AG09319 (cell line): Measurements from ENCODE around the gene FNDC3B.

ENCODE experiments used
- DNase-seq: peaks from one replicate; pipeline ENCODE4 v3.0.0-alpha.2; 2010; ENCODE audit warnings: low read depth; ENCODE audit errors: extremely low read depth
- TF ChIP-seq, protein P1 (sequence below): IDR thresholded peaks from 2 replicates; pipeline ENCODE4 v1.5.1; 2011; ENCODE audit warnings: low read depth, mild to moderate bottlenecking, inconsistent platforms, low read length, moderate library complexity

The FNDC3B gene

DNA sequence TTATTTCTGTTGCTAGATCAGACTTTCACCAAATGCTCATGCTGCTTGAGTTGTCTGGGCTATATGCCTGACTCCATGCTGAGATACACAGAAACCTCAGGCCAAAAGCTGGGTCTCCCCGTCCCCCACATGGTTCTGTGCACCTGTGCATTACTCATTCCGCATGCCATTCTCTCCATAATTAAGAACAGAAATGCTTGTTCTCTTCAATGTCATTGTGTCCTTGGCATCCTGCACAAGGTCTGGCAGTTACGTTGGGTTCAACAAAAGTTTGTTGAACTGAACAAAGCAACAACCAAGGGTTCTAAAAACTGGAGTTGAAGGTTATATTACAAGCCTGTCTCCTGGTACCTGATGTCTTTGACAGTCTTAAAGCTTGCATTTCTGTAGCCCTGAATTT, 177.5 kb downstream of the FNDC3B start:
- TF ChIP-seq, protein P1, sequence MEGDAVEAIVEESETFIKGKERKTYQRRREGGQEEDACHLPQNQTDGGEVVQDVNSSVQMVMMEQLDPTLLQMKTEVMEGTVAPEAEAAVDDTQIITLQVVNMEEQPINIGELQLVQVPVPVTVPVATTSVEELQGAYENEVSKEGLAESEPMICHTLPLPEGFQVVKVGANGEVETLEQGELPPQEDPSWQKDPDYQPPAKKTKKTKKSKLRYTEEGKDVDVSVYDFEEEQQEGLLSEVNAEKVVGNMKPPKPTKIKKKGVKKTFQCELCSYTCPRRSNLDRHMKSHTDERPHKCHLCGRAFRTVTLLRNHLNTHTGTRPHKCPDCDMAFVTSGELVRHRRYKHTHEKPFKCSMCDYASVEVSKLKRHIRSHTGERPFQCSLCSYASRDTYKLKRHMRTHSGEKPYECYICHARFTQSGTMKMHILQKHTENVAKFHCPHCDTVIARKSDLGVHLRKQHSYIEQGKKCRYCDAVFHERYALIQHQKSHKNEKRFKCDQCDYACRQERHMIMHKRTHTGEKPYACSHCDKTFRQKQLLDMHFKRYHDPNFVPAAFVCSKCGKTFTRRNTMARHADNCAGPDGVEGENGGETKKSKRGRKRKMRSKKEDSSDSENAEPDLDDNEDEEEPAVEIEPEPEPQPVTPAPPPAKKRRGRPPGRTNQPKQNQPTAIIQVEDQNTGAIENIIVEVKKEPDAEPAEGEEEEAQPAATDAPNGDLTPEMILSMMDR = no peak
- no peak for DNase-seq

DNA sequence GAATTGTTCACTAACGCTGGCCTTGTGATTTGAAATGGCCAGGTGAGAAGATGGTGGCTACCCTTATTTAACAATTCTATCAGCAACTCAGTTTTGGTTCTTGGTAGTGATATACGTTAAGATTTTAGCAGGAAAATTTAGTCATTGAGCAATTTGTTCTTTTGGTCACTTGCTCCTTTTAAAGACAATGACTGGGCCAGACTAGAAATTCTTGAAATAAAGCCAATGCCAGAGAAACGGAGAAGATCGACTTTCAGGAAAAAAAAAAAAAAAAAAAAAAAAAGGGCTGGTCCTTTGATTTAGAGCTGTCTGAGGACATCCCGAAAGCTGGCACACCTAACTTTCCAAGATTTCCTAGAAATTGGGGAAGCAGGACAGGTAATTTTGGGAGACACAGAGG, 178.5 kb downstream of the FNDC3B start:
- no peak for DNase-seq
- TF ChIP-seq, protein P1 = no peak

DNA sequence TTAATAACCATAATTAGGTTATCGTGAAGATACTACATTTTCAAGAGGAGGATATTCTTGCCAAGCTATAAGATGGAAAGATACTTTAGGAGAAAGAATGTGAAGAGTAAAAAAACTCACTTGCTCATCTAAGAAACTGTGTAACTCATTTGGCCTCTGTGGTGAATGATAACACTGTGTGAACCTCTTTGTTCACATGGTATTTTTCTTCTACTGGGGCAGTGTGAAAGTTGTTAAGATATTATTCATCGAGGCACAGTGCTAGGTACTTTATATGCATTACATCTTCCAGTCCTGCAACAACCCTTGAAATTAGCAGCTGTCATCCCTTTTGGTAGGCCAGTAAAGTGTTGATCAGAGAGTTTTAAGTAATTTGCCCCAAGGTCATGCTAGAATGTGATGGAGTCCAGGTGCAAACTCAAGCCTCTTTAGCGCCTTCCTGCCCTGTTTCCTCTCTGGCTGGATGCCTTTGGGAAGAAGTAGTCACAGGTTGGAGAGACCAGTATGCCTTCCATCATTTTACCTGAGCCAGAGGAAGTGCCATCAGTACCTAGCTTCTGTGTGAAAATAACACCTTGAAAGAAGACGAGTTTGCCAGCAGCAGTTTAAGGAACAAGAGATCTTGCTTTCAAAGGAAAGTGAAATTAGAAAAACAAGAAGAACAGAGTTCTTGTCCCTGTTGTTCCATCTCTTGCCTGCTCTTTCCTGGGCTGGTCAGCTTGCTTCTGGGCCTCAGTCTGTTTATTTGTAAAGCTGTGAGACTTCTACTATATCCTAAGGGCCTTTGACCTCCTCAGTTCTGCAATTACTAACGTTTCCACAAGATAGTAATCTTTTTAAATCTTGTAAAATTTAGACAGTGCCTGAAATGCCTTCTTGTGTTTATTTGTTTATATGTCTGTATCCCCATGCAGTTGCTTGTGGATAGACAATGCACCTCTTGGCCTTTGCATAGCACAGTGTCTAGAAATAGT, 179.3 kb downstream of the FNDC3B start:
- TF ChIP-seq, protein P1 = no peak
- DNase-seq = no peak

DNA sequence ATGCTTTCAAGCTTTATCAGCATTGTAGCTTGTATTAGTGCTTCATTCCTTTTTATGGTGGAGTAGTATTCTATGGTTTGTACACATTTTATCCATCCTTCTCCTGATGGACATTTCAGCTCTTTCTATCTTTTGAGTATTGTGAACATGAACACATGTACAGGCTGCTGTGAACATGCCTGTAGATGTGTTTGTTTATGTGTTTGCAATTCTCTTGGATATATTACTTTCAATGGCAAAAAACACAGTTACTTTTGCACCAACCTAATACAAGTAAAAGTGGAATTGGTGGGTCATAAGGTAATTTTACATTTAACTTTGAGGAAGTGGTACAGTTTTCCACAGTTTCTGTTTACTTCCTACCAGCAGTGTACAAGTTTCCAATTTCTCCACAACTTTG, 180.4 kb downstream of the FNDC3B start:
- DNase-seq = no peak
- TF ChIP-seq, protein P1 = no peak

DNA sequence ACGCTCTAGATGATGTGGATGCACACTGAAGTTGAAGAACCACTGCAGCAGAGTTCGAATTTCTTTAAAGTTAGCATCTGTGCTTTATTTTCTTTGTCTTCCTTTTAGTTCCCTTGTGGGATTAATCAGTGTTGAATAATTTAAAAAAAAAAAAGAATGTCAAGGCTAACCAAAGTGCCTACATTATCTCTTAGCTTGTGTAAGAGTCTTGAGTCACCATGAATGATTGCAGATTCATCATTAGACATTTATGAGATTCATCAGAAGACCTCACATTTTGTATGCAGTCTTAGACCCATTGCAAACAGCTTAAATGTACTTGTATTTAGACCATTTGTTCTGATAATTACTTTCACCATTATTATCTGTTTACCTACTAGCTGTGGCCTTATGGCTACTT, 182.2 kb downstream of the FNDC3B start:
- peak; percentile 54 for DNase-seq
- TF ChIP-seq, protein P1 = no peak

DNA sequence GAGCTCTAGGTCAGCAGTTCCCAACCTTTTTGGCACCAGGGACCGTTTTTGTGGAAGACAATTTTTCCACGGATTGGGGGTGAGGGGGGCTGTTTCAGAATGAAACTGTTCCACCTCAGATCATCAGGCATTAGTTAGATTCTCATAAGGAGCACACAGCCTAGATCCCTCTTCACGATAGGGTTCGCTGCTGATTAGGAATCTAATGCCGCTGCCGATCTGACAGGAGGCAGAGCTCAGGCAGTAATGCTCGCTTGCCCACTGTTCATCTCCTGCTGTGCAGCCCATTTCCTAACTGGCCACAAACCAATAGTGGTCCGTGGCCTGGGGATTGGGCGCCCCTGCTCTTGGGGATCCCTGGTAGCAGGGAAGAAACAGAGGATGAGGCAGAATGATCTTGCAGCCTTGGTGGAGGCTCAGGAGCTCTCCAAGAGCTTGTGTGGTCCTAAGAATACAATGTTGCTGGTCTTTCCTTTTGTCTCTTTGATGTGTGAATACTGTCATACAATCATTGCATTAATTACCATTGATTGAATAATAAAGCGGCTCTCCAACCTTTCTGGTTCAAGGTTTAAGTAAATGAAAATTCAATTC, 183.2 kb downstream of the FNDC3B start:
- DNase-seq = no peak
- TF ChIP-seq, protein P1 = no peak

DNA sequence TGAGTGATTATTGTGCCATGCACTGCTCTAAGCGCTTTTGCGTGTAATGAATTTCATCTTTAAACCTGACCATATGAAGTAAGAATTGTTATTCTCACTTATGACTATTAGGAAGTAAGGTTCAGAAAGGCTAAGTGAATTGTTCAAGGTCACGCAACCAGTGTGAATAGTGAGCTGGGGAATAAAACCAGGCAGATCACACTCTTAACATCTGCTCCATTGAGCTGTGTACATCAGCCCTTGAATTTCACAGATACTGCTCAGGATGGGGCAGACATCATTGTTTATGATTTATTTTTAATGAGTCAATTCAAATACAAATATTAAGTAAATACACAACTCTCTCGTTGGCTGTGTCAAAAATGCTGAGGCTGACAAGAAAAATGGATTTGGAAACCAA, 184.5 kb downstream of the FNDC3B start:
- TF ChIP-seq, protein P1 = no peak
- DNase-seq = no peak
